DND-41 (cell line): Measurements from ENCODE around the gene RPL14.

Experiments used
- ATAC-seq: fragments of 200-7000 bp; cut with Tn5 transposase; 3 replicates; pipeline ENCODE4 v1.9.1; 2021; ENCODE audit warnings: low read depth; ENCODE audit not compliant: insufficient read depth
- DNase-seq: peaks from one replicate; pipeline ENCODE4 v3.0.0-alpha.2; 2020
- H2AFZ ChIP-seq: 2 replicates; pipeline ENCODE4 v1.6.0; 2012; ENCODE audit warnings: low read depth, low read length
- H3K27ac ChIP-seq: 2 replicates; pipeline ENCODE4 v1.5.1; 2012; ENCODE audit warnings: low read length, inconsistent platforms
- H3K27me3 ChIP-seq: fragments of 200-600 bp; sonication (generic); 2 replicates; pipeline ENCODE4 v1.6.0; 2012; ENCODE audit warnings: low read length, mild to moderate bottlenecking, inconsistent platforms; ENCODE audit not compliant: insufficient read depth, poor library complexity
- H3K36me3 ChIP-seq: 2 replicates; pipeline ENCODE4 v1.5.1; 2012; ENCODE audit warnings: low read length, inconsistent platforms; ENCODE audit not compliant: insufficient read depth
- H3K4me1 ChIP-seq: 2 replicates; pipeline ENCODE4 v1.5.1; 2012; ENCODE audit warnings: mild to moderate bottlenecking, low read length; ENCODE audit not compliant: insufficient read depth
- H3K4me2 ChIP-seq: 2 replicates; pipeline ENCODE4 v1.6.0; 2012; ENCODE audit warnings: mild to moderate bottlenecking, moderate library complexity, low read length, inconsistent platforms; ENCODE audit not compliant: insufficient read depth
- H3K4me3 ChIP-seq, 2 experiments: fragments of 200-600 bp in 1 of 2; shearing (Covaris generic) in 1 of 2; 2 replicates each; pipeline ENCODE4 v1.5.1; 2012 to 2016; ENCODE audit warnings: inconsistent platforms in 2 of 2, low read length in 2 of 2, mild to moderate bottlenecking in 2 of 2, low read depth in 1 of 2, moderate library complexity in 1 of 2
- H3K79me2 ChIP-seq: 2 replicates; pipeline ENCODE4 v1.6.0; 2012; ENCODE audit warnings: low read length, inconsistent platforms; ENCODE audit not compliant: insufficient read depth
- H3K9ac ChIP-seq: 2 replicates; pipeline ENCODE4 v1.6.0; 2012; ENCODE audit warnings: low read depth, mild to moderate bottlenecking, inconsistent platforms, low read length, moderate library complexity
- H3K9me3 ChIP-seq: 2 replicates; pipeline ENCODE4 v1.5.1; 2012; ENCODE audit warnings: low read length, moderate library complexity, mild to moderate bottlenecking, inconsistent platforms; ENCODE audit not compliant: insufficient read depth, severe bottlenecking
- H4K20me1 ChIP-seq: 2 replicates; pipeline ENCODE4 v1.6.0; 2012; ENCODE audit warnings: low read length; ENCODE audit not compliant: insufficient read depth
- EZH2 ChIP-seq: IDR thresholded peaks from 3 replicates; pipeline ENCODE4 v1.6.1; 2012; ENCODE audit warnings: borderline replicate concordance, low read depth, mild to moderate bottlenecking, moderate library complexity, low read length, inconsistent platforms; ENCODE audit not compliant: severe bottlenecking
- TF ChIP-seq, protein P1 (sequence below): IDR thresholded peaks from 2 replicates; pipeline ENCODE4 v1.5.1; 2012; ENCODE audit warnings: borderline replicate concordance, low read length, moderate library complexity, mild to moderate bottlenecking; ENCODE audit not compliant: poor library complexity, severe bottlenecking; ENCODE audit errors: extremely low read depth

The RPL14 gene

DNA sequence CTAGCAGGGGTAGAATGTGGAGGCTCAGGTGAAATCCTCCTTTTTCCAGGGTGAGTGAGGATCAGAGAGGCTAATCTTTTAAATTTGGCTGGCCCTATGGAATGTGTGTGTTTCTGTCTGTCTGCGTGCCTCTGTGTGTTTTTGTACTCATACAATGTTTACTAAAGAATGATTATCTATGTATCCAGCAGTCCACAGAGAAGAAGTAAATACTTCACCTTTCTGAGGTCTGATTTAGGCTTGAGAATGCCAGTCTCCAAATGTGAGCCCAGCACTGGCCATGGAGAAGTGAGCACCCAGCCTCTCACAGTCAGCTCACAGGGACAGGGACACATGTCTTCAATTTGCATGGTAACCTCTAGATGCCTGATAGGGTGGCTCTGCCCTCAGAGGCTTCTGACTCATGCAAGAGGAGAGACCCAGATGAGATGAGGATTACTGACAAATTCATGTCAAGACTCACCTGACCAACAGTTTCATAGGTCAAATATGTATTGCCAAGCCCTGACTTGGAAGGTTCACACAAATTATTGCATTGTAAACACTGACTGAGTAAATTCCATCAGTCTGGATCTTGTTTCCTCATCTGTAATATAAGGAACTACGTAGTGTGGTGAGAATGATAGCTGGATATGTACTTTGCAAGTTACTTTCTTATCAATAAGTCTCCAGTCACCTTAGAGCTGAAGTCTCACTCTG is 39.1 kb upstream of the RPL14 start:
- no peak for DNase-seq

GRCh38 chr3:40422861-40423260 is 34.3 kb upstream of the RPL14 start:
- DNase-seq (no peak), ATAC-seq (peak; percentile 62)
- H3K9ac ChIP-seq, result no peak overlapping the region
- H4K20me1 ChIP-seq, result no peaks in the 10 kb centered on the region
- H3K27ac ChIP-seq, result no peak overlapping the region
- no peak overlapping the region for H3K4me3 ChIP-seq
- no peaks in the 10 kb centered on the region for H3K9me3 ChIP-seq
- no peaks in the 10 kb centered on the region for H3K27me3 ChIP-seq
- H3K36me3 ChIP-seq, result no peaks in the 10 kb centered on the region
- no peaks in the 10 kb centered on the region for H3K4me1 ChIP-seq
- no peak overlapping the region for H3K4me2 ChIP-seq
- no peak overlapping the region for H2AFZ ChIP-seq
- TF ChIP-seq EZH2, result no peak
- TF ChIP-seq, protein P1, sequence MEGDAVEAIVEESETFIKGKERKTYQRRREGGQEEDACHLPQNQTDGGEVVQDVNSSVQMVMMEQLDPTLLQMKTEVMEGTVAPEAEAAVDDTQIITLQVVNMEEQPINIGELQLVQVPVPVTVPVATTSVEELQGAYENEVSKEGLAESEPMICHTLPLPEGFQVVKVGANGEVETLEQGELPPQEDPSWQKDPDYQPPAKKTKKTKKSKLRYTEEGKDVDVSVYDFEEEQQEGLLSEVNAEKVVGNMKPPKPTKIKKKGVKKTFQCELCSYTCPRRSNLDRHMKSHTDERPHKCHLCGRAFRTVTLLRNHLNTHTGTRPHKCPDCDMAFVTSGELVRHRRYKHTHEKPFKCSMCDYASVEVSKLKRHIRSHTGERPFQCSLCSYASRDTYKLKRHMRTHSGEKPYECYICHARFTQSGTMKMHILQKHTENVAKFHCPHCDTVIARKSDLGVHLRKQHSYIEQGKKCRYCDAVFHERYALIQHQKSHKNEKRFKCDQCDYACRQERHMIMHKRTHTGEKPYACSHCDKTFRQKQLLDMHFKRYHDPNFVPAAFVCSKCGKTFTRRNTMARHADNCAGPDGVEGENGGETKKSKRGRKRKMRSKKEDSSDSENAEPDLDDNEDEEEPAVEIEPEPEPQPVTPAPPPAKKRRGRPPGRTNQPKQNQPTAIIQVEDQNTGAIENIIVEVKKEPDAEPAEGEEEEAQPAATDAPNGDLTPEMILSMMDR, result no peak
- H3K79me2 ChIP-seq, result no peaks in the 10 kb centered on the region

More for the DNA sequence above, 39.1 kb upstream of the RPL14 start:
- Histone ChIP-seq H3K4me1 (no peaks in the 10 kb centered on the region), H3K9ac (no peak overlapping the region), H3K27me3 (no peaks in the 10 kb centered on the region), H2AFZ (no peak overlapping the region), H4K20me1 (no peaks in the 10 kb centered on the region), H3K9me3 (no peaks in the 10 kb centered on the region), H3K4me2 (no peak overlapping the region), H3K4me3 (no peak overlapping the region), H3K79me2 (no peaks in the 10 kb centered on the region), H3K36me3 (no peaks in the 10 kb centered on the region), H3K27ac (no peak overlapping the region)
- TF ChIP-seq, protein P1, result no peak
- no peak for TF ChIP-seq EZH2
- no peak for ATAC-seq

- H3K27ac ChIP-seq, result no peak overlapping the region
- DNase-seq, result no peak
- no peak for ATAC-seq
These were observed 30.0 kb upstream of the RPL14 start for GRCh38 chr3:40427045-40427669.

More at GRCh38 chr3:40427045-40427669, 30.0 kb upstream of the RPL14 start:
- Histone ChIP-seq H3K4me2 (no peak overlapping the region), H3K27me3 (no peaks in the 10 kb centered on the region), H3K4me3 (no peak overlapping the region), H3K9ac (no peak overlapping the region), H2AFZ (no peak overlapping the region), H3K79me2 (no peaks in the 10 kb centered on the region), H3K9me3 (no peaks in the 10 kb centered on the region), H4K20me1 (no peaks in the 10 kb centered on the region), H3K36me3 (no peaks in the 10 kb centered on the region), H3K4me1 (no peaks in the 10 kb centered on the region)
- TF ChIP-seq, protein P1, result no peak
- TF ChIP-seq EZH2, result no peak
